Measurements from ENCODE around the gene BTNL2.

BTNL2 gene

GRCh38 chr6:32427218-32427617, 20.2 kb upstream of the BTNL2 start:
- H3K79me2 ChIP-seq (ENCODE audit: low read length): no peaks in the 10 kb centered on the region
- no peak overlapping the region for H3K27ac ChIP-seq (ENCODE audit: low read length)
- no peak overlapping the region for H2AFZ ChIP-seq (ENCODE audit: low read depth, low read length)
- no peaks in the 10 kb centered on the region for H4K20me1 ChIP-seq (ENCODE audit: insufficient read depth, low read length)
- no peak for TF ChIP-seq EZH2phosphoT487 (IDR thresholded peaks at IDR 0.05; ENCODE audit: low read depth)
- TF ChIP-seq, protein P1, sequence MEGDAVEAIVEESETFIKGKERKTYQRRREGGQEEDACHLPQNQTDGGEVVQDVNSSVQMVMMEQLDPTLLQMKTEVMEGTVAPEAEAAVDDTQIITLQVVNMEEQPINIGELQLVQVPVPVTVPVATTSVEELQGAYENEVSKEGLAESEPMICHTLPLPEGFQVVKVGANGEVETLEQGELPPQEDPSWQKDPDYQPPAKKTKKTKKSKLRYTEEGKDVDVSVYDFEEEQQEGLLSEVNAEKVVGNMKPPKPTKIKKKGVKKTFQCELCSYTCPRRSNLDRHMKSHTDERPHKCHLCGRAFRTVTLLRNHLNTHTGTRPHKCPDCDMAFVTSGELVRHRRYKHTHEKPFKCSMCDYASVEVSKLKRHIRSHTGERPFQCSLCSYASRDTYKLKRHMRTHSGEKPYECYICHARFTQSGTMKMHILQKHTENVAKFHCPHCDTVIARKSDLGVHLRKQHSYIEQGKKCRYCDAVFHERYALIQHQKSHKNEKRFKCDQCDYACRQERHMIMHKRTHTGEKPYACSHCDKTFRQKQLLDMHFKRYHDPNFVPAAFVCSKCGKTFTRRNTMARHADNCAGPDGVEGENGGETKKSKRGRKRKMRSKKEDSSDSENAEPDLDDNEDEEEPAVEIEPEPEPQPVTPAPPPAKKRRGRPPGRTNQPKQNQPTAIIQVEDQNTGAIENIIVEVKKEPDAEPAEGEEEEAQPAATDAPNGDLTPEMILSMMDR (IDR thresholded peaks at IDR 0.05; ENCODE audit: low read depth, low read length): no peak
- H3K27me3 ChIP-seq (ENCODE audit: low read depth, low read length): no peaks in the 10 kb centered on the region
- H3K4me2 ChIP-seq (ENCODE audit: low read length): no peak overlapping the region
- H3K36me3 ChIP-seq (replicated peaks; ENCODE audit: low read depth, low read length): no peaks in the 10 kb centered on the region
- no peaks in the 10 kb centered on the region for H3K9me3 ChIP-seq (ENCODE audit: insufficient read depth, low read length)
- no peak overlapping the region for H3K9ac ChIP-seq (ENCODE audit: low read length)
- H3K4me3 ChIP-seq (ENCODE audit: low read length): no peak overlapping the region
- H3K4me1 ChIP-seq (ENCODE audit: low read length): peaks cover 8% of the 10 kb centered on the region

DNA sequence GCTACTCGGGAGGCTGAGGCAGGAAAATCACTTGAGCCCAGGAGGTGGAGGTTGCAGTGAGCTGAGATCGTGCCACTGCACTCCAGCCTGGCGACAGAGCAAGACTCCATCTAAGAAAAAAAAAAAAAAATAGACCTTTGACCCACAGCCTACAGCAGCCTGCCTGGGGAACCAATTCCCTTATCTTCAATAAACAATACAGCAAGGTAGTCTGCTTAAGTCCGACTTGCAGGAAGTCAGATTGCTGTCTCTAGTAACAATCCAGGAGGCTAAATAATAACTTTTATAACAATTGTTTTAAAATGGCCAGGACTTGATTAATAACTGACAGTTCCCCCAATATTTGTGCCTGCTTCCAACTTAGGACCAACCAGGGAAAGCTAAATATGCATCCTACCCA, 19.4 kb upstream of the BTNL2 start:
- no peak overlapping the region for H2AFZ ChIP-seq (ENCODE audit: low read depth, low read length)
- no peak overlapping the region for H3K4me3 ChIP-seq (ENCODE audit: low read length)
- TF ChIP-seq, protein P1 (IDR thresholded peaks at IDR 0.05; ENCODE audit: low read depth, low read length): no peak
- no peak for TF ChIP-seq EZH2phosphoT487 (IDR thresholded peaks at IDR 0.05; ENCODE audit: low read depth)
- no peaks in the 10 kb centered on the region for H3K9me3 ChIP-seq (ENCODE audit: insufficient read depth, low read length)
- H3K79me2 ChIP-seq (ENCODE audit: low read length): no peaks in the 10 kb centered on the region
- H3K9ac ChIP-seq (ENCODE audit: low read length): no peak overlapping the region
- H3K4me2 ChIP-seq (ENCODE audit: low read length): no peak overlapping the region
- no peaks in the 10 kb centered on the region for H4K20me1 ChIP-seq (ENCODE audit: insufficient read depth, low read length)
- no peak overlapping the region for H3K27ac ChIP-seq (ENCODE audit: low read length)
- peaks cover 4% of the 10 kb centered on the region; the same call in 1 of the 2 replicates for H3K4me1 ChIP-seq (ENCODE audit: low read length)
- H3K36me3 ChIP-seq (replicated peaks; ENCODE audit: low read depth, low read length): no peaks in the 10 kb centered on the region
- no peaks in the 10 kb centered on the region for H3K27me3 ChIP-seq (ENCODE audit: low read depth, low read length)

- H3K27me3 ChIP-seq (ENCODE audit: low read depth, low read length): no peaks in the 10 kb centered on the region
- H3K9me3 ChIP-seq (ENCODE audit: insufficient read depth, low read length): no peaks in the 10 kb centered on the region
- H2AFZ ChIP-seq (ENCODE audit: low read depth, low read length): no peak overlapping the region
- H3K9ac ChIP-seq (ENCODE audit: low read length): no peak overlapping the region
- TF ChIP-seq EZH2phosphoT487 (IDR thresholded peaks at IDR 0.05; ENCODE audit: low read depth): no peak
- TF ChIP-seq, protein P1 (IDR thresholded peaks at IDR 0.05; ENCODE audit: low read depth, low read length): no peak
- H3K4me1 ChIP-seq (ENCODE audit: low read length): no peaks in the 10 kb centered on the region
- H3K27ac ChIP-seq (ENCODE audit: low read length): no peak overlapping the region
- H3K36me3 ChIP-seq (replicated peaks; ENCODE audit: low read depth, low read length): no peaks in the 10 kb centered on the region
- H3K4me3 ChIP-seq (ENCODE audit: low read length): no peak overlapping the region
- no peaks in the 10 kb centered on the region for H3K79me2 ChIP-seq (ENCODE audit: low read length)
- H4K20me1 ChIP-seq (ENCODE audit: insufficient read depth, low read length): no peaks in the 10 kb centered on the region
- H3K4me2 ChIP-seq (ENCODE audit: low read length): no peak overlapping the region
Observed at GRCh38 chr6:32424589-32425300, 17.8 kb upstream of the BTNL2 start.

GRCh38 chr6:32416036-32416435, 9.1 kb upstream of the BTNL2 start:
- TF ChIP-seq, protein P1 (IDR thresholded peaks at IDR 0.05; ENCODE audit: low read depth, low read length): no peak
- TF ChIP-seq EZH2phosphoT487 (IDR thresholded peaks at IDR 0.05; ENCODE audit: low read depth): no peak
- peak overlapping the region; percentile 77 for H3K9ac ChIP-seq (ENCODE audit: low read length)
- H3K4me1 ChIP-seq (ENCODE audit: low read length): peaks cover 17% of the 10 kb centered on the region
- H3K79me2 ChIP-seq (ENCODE audit: low read length): no peaks in the 10 kb centered on the region
- H3K27ac ChIP-seq (ENCODE audit: low read length): no peak overlapping the region
- H3K4me3 ChIP-seq (ENCODE audit: low read length): peak overlapping the region; percentile 88
- H4K20me1 ChIP-seq (ENCODE audit: insufficient read depth, low read length): no peaks in the 10 kb centered on the region
- peaks cover 13% of the 10 kb centered on the region; the same call in 1 of the 2 replicates for H3K27me3 ChIP-seq (ENCODE audit: low read depth, low read length)
- peak overlapping the region; percentile 99 for H3K4me2 ChIP-seq (ENCODE audit: low read length)
- H3K36me3 ChIP-seq (replicated peaks; ENCODE audit: low read depth, low read length): no peaks in the 10 kb centered on the region
- no peaks in the 10 kb centered on the region for H3K9me3 ChIP-seq (ENCODE audit: insufficient read depth, low read length)
- peak overlapping the region; percentile 99 for H2AFZ ChIP-seq (ENCODE audit: low read depth, low read length)
